AG08396 (cell line): ENCODE data around the gene AZIN2.
"Not testable (repeated sequence)": the region's sequence is repeated elsewhere in the genome, so short reads cannot be mapped to it uniquely, and the experiment has no call there.

Experiments
- DNase-seq: peaks from one replicate; pipeline ENCODE4 v3.0.0; 2012; ENCODE audit warnings: low spot score, mixed read lengths

Gene AZIN2

GRCh38 chr1:33080885-33081553, at the start of gene AZIN2:
Gene AZIN2, plus strand, starts transcription at chr1:33081153. Its CDS starts 1,097 bp downstream, at chr1:33082250.
- peak; percentile 98 for DNase-seq

- no peak for DNase-seq
These were observed 49.4 kb upstream of the AZIN2 start for GRCh38 chr1:33031506-33031905.

- no peak for DNase-seq
These were observed 48.7 kb upstream of the AZIN2 start for GRCh38 chr1:33032126-33032869.

DNA sequence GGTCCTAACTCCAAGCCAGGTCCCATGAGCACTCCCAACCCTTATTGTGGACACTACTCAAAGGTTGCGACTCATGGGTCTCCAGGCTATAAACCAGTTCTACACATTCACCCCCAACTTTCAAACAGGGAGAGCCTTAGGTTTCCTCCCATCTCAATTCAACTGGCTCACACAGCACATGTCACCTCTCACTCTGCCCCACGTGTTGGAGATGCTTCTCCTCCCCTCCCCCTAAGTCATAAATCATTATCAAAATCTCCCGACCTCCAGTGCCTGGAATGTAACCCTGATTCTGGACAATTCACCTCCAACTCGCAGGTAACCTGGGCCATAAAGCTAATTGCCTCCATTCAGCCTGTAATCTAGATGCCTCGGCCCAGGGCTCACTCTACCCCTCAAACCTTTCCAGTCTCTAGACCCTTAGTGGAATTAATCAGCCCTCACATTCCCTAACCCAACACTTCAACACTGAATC, 44.9 kb upstream of the AZIN2 start:
- DNase-seq, result peak; percentile 24

GRCh38 chr1:33036526-33037503, 44.1 kb upstream of the AZIN2 start, which contains the start of gene AK2:
Gene AK2, minus strand, starts transcription at chr1:33036883. Its CDS starts 55 bp downstream, at chr1:33036828.
- DNase-seq, result peak; percentile 97

GRCh38 chr1:33039840-33040239, 41.1 kb upstream of the AZIN2 start:
- DNase-seq, result no peak

- no peak for DNase-seq
These were observed 39.9 kb upstream of the AZIN2 start for GRCh38 chr1:33041026-33041425.

GRCh38 chr1:33042831-33043230, 38.1 kb upstream of the AZIN2 start:
- no peak for DNase-seq

- DNase-seq, result no peak
These were observed 37.5 kb upstream of the AZIN2 start for GRCh38 chr1:33043267-33044092.

DNA sequence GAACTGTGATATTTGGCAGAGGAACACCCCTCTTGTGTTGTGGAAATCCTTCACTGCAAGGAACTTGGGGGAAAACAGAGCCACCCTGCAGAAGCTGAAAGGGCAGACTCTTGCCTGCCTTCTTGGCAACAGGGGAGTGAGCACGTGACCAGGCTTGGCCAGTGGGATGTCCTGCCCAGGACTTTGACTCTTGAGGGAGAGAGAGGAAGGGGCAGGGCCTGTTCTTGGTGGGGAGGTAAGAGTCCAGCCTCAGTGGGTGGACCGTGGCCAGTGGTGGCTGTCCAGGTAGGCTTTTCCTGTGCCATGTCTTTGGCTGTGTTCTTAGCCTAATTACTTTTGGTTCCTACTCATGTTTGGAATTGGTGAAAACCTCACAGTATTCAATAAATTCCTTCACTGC, 35.7 kb upstream of the AZIN2 start:
- no peak for DNase-seq

DNA sequence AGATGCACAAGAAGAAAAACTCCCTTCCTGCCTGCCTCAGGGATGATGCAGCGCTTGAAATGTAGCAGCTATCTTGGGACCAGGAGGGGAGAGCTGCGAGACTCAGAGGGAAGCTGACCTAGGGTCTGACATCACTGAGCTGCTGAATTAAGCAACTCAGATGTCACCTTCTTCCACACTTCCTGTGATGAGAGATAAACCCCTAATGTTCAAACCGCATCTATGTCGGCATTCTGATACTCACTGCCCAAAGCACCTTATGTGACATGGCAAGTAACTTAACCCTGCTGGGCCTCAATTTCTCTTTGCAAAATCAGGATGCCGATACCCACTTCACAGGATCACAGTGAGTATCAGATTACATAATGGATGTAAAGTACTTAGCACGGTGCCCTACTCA, 35.1 kb upstream of the AZIN2 start:
- no peak for DNase-seq

DNA sequence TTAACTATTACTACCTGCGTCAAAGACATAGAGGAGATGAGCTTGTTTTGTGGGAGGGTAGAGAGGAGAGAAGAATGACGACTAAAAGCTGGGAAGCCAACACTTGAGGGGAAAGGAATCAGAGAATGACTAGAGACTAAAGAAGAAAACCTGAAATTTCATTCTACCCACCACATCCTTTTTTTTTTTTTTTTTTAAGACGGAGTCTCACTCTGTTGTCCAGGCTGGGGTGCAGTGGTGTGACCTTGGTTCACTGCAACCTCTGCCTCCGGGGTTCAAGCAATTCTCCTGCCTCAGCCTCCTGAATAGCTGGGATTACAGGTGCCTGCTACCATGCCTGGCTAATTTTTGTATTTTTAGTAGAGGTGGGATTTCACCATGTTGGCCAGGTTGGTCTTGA, 34.7 kb upstream of the AZIN2 start:
- DNase-seq, result not testable (repeated sequence)

- no peak for DNase-seq
These were observed 33.7 kb upstream of the AZIN2 start for GRCh38 chr1:33047290-33047689.

GRCh38 chr1:33047839-33048305, 33.1 kb upstream of the AZIN2 start:
- DNase-seq, result peak; percentile 23

DNA sequence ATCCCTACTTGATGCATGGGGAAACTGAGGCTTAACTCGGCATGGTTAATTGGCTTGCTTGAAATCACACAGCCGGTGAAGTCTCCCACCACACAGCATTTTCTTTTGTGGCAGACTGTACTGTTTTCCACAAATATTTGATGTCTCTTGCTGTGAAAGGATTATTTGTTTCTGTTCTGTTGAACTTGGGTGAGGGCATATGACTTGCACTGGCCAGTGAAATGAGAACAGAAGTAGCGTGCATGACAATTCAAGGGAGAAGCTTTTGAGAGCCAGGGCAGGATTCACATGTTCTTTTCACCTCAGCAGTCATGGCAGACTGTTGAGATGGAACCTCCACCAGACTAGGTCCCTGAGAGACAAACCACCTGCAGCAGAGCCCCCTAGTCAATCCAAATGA, 32.5 kb upstream of the AZIN2 start:
- no peak for DNase-seq

DNA sequence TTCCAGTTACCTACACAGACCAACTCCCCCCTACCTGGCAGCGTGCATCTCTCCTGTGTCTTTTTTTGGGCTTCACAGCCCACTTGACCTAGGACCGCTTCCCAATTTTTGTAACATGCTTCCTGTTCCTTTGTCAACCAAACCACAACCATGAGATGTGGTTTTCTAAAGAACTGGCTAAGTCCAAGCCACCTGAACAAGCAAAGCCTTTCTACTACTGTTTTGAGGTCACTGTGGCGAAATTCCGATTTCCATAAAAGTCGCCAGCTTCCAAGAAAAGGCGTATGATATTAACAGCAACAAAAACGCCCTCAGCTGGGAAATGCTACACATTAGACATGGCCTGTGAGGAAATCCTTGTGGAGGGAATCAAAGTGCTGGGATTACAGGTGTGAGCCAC, 31.6 kb upstream of the AZIN2 start:
- no peak for DNase-seq

- DNase-seq, result peak; percentile 37
These were observed 30.5 kb upstream of the AZIN2 start for GRCh38 chr1:33050221-33051076.

GRCh38 chr1:33055210-33056008, 25.5 kb upstream of the AZIN2 start:
- peak; percentile 81 for DNase-seq

GRCh38 chr1:33056426-33056825, 24.5 kb upstream of the AZIN2 start:
- no peak for DNase-seq
